H54 (cell line): Measurements from ENCODE around the gene SPDEF.

Experiments
- DNase-seq: peaks from one replicate; pipeline ENCODE4 v3.0.0; 2011; ENCODE audit warnings: low spot score, mixed read lengths; ENCODE audit not compliant: insufficient read length
- FAIRE-seq: peaks from 3 replicates; lab custom pipeline; 2011; peaks lifted over from hg19 to GRCh38; lab: Jason Lieb, UNC
- POLR2A ChIP-seq: IDR thresholded peaks from 2 replicates; pipeline ENCODE4 v1.6.1; 2011; ENCODE audit warnings: low read depth, mild to moderate bottlenecking, low read length

Gene SPDEF

DNA sequence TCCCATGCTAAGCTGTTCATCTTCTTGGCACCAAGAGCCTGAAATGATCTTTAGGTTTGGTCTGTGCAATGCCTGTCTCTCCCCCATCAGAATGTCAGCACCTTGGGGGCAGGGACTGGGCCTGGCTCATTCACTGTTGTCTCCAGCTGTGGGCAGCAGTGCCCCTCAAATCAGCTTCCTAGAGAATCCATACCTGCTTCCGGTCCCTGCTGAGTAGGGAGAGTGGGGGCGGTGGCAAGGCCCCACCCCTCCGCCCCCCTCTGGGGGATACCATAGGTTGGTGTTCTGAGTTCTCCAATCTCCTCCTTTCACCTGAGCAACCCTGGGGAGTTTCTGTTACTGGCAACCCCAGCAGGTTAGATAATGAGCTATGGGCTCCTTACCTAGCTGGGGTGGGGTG lies 19.2 kb upstream of the SPDEF start:
- FAIRE-seq (no peak), DNase-seq (no peak)
- TF ChIP-seq POLR2A = no peak

DNA sequence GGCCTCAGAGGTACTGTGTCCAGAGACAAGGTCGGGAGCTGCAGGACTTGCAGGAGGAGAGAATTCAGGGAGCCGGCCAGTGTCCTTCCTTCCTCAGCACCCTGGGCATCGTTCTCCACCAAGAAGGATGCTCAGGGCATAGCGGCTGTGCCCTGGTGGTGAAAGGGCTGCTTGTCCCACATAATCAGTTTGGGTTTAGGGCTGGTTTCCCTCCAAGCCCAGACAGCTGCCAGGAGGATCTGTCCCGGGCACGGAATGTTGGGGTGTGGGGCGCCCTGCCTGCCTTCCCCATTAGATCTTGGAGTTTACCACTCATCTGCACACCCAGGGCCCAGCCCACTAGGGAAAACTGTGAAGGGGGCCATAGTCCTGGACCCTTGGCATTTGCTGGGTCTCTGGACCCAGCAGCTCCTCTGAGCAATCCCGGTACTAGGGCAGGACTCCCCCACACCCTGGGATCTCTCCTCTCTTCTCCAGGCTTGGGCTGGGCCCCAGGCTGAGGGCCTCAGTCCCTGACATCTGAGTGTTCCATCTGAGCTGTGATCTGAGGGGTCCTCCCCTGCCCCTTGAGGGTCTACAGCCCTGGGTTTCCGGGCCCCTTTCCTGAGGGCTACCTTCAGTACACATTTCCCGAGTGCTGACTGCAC lies 18.6 kb upstream of the SPDEF start:
- DNase-seq = no peak
- no peak for FAIRE-seq
- TF ChIP-seq POLR2A = no peak

DNA sequence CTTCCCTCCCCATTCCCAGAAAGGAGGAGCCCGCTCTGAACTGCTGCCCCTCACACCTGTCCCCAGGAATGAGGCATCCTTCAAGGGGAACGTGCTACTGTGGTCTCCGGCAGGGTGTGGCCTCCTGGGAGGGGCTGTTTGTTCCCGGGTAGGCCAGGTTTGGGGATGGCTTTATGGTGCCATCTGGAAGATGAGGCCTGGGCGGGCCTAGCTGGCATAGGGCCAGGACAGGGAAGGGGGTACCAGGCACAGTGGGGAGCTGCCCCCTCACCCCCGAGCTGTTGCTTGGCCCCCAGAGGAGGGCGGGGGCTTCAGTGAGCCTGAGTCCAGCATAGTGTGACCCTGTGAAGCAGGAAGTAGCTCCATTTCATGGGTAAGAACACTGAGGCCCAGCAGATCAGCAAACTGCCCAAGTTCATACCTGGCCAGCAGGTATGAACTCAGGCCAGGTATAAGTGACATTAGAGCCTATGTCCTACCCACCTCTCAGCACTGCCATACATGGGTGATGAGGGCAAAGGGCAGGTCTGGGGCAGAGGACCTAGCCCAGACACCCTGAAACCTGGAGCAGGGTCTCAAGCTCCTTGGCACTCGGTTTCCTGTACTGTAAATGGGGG lies 17.5 kb upstream of the SPDEF start:
- FAIRE-seq = no peak
- TF ChIP-seq POLR2A = no peak
- no peak for DNase-seq

DNA sequence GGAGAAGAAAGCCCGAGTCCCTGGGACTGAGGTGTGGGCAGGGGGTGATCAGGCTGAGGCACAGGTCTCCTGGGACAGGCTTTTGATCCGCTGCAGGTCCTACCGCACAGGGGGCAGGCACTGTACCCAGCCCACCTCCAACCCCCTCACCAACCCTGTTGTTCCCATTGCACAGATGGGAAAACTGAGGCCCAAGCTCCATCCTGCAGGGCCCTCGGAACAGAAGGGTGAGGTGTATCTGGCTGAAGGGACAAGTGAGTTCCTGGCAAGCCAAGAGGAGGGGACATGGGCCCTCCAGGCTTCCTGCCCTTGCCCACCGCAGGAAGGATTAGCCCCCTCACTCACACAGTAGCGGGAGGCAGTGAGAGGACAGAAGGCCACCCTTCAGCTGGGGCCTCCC lies 16.5 kb upstream of the SPDEF start:
- FAIRE-seq (no peak), DNase-seq (no peak)
- TF ChIP-seq POLR2A = no peak

DNA sequence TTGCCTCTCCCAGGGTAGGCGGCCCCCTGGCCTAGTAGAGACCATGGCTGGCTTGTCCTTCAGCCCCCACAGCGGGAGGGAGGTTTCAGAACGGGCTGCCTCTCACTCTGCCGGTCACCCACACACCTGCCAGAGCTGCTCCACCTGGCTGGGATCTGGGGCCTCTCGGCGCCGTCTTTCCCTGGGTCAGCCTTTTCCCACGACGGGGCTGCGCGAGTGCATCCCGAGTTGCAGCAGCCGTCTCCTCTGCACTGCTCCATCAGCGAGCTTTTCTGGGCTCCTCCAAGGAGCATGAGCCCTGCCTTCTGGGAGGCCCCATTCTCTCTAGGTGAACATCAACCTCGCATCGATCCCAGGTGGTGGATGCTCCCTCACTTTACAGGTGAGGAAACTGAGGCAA lies 15.9 kb upstream of the SPDEF start:
- TF ChIP-seq POLR2A = no peak
- no peak for FAIRE-seq
- no peak for DNase-seq

DNA sequence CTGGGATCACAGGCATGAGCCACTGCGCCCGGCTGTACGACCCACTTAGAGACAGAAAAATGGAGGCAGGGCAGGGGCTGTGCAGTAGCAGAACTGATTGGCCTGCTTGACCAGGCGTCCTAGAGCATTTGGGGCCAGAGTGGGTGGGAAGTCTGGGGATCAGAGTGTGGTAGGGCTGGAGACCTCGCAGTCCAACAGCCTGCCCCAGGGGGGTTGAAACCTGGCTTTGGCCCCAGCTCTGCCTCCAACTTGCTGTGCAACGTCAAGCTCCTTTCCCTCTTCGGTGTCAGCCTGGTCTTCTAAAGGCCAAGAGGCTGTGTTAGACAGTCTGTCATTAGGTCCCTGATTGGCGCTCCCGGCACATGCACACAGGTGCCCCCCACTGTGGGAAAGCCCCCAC lies 15.3 kb upstream of the SPDEF start:
- no peak for DNase-seq
- TF ChIP-seq POLR2A = no peak
- FAIRE-seq = no peak

DNA sequence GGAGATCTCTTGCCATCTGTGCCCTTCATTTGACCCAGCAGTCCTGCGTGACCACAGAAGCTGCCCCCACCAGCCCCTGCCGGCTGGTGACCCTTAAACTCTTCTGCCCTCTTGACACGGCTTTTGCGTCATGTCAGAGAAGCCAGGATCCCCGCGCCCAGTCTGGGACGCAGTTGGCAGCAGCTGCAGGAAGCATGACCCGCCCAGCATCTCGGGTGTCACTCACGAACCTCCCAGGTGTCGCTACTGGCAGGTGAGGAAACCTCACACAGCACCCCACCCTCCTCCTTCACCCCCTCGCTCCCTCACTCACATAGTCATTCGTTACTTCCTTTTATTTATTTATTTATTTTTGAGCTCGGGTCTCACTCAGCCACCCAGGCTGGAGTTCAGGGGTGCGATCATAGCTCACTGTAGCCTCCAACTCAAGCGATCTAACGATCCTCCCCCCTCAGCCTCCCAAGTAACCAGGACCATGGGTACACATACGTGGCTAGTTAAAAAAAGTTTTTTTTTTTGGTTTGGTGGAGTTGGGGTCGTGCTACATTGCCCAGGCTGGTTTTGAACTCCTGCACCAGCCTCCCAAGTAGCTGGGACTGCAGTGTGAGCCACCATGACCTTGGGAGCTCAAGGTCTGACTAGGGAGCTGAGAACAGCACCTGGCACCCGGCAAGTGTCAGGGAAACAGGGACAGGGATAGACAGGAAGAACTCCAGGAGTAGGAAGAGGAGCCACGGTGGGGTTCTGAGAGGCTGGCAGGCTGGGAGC lies 14.1 kb upstream of the SPDEF start:
- no peak for TF ChIP-seq POLR2A
- FAIRE-seq (no peak), DNase-seq (no peak)

DNA sequence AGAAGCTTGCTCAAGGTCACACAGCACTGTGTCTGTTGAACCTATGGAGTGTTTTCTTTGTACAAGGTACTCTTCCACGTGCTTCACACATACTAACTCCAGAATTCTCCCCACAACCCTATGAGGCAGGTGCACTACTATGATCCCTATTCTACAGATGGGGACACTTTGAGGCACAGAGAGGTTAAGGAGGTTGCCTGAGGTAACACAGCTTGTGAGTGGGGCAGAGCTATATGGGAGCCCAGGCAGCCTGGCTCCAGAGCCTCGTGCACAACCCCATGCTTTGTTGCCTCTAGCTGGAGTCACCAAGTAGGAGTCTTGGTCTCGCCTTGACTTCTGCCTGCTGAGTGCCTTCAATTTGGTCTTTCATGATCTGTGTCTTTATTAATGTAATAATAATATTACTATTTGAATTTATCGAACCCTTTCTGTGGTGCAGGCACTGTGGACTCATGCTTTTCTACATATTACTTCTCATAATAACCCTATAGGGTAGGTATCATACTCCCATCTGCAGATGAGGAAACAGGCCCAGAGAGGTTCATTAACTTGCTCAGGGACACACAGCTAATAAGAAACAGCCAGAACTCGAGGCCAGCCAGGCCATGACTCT lies 13.3 kb upstream of the SPDEF start:
- no peak for FAIRE-seq
- no peak for TF ChIP-seq POLR2A

DNA sequence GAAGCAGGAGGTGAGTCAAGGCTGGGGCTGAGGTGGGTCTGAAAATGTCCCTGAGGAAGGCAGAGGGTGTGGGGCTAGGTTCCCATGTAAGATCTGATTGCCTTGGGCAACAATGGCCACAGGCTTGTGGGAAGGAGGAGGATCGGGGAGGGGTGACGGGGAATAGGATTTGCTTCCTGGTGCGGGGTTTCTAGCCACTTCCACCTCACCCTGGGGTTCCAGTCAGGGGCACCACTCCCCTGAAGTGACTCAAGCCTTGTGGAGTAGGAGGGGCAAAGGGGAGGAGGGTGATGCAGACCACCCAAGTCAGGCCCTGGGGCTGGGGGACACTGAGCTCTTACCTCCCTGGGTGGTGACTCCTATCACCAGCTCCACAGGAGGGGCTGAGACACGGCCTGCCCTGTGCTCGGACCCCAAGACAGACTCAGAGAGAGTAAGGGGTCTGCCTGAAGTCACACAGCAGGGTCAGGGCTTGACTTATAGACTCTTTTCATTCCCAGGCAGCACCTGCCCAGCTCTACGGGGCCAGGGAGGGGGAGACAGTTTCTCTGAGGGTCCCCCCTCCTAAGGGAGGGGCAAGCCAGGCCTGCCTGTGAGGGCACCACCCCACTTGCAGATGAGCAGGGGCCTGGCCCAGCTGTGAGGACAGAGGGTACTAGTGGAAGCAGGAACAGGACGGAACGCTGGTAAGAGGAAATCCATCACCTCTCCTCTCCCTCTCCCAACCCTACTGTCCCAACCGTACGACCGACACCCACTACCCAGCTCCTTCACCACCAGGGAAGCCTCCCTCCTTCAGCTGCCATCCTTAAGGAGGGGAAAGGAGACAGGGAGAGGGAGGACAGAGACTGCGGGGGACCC lies 12.4 kb upstream of the SPDEF start:
- no peak for FAIRE-seq
- peak; percentile 35 for DNase-seq
- TF ChIP-seq POLR2A = no peak

More for the DNA sequence above, 13.3 kb upstream of the SPDEF start:
- no peak for DNase-seq

DNA sequence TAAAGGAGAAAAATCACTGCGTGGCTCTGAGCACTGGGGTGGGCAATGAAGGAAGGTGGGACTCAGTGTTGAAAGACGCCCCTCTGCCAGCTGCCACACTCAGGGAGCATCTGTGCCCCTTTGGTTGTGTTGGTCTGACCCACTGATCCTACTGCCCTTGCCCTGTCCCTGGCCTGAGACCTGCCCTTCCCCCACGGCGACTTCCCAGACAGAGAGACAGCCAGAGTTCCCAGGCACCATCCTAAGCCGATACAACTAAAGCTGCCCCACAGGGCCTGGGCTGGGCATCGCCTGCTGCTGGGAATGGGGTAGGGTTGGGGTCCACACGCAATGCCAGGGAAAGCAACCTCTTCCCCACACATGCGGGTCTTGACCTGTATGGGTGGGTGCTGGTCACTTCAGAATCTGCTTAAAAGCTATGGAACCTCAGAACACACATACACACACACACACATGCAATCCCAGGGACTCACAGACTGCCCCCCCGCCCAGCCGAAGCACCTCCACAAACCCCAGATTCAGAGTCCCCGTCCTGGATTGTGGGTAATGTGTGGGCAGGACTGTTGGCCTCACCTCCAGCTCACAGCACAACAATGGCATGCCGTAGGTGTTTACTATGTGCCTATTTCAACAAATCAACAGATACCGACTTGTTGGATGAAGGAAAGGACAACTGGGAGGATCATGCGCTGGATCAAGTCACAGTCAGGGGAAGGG lies 10.9 kb upstream of the SPDEF start:
- no peak for FAIRE-seq
- no peak for TF ChIP-seq POLR2A

DNA sequence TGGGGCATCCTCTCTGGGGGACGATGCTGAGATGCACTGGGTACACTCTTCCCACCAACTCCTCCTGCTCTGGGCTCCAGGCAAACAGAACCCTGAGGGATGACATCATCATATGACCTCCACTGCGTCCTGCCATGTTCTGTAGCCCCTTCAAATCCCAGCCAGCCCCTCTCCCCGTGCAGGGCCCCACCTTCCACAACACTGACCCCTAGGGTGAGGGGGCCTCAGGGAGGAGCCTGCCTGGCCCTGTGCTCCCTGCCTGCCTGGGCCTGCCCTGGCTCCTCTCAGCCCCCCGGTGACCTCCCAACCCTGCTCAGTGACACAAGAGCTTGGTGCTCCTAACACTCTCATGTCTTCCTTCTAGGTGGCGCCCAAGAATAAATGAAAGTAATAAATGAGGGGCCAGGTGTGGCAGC lies 9.6 kb upstream of the SPDEF start:
- FAIRE-seq (no peak), DNase-seq (no peak)
- TF ChIP-seq POLR2A = no peak

More for the DNA sequence above, 10.9 kb upstream of the SPDEF start:
- no peak for DNase-seq

DNA sequence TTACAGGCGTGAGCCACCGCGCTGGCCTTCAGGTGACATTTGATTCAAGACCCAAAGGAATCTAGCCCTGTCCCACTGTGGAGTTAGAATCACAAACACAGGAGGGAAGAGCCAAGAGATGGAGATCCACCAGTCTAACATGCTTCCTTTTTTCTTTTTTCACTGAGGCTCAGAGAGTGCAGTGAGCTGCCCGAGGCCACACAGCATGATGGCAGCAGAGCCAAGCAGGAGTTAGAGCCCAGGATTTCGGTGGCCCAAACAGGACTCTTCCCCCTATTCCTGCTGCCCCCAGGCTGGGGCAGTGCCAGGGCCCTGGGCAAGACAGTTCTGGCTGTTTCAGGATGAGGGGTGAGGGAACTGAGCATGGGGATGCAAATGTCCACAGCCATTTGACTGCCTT lies 8.1 kb upstream of the SPDEF start:
- FAIRE-seq (no peak), DNase-seq (no peak)
- no peak for TF ChIP-seq POLR2A

DNA sequence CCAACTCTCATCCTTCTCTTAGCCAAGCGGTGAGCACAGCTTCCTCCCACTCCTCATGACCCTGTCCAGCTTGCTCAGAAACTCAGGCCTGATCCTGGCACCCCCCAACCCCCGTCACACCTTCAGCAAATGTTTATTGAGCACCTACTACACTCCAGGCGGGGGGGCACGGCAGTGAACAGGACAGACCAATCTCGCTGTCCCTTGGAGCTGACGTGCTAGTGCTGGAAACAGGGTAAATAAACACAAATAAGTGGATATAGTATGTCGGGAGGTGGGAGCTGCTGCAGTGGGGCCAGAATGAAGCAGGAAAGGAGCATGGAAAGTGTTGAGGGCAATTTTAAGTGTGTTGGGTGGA lies 7.4 kb upstream of the SPDEF start:
- FAIRE-seq = no peak
- no peak for TF ChIP-seq POLR2A
- DNase-seq = no peak
